AG10803 (cell line): ENCODE measurements around the gene AP1B1.

Source experiments
- DNase-seq: peaks from one replicate; pipeline ENCODE4 v3.0.0; 2010; ENCODE audit warnings: low read depth
- H3K4me3 ChIP-seq: 2 replicates; pipeline ENCODE4 v1.5.1; 2011; ENCODE audit warnings: mild to moderate bottlenecking, low read length, control low read depth
- CTCF ChIP-seq: conservative IDR thresholded peaks from 2 replicates; pipeline ENCODE4 v1.5.1; 2011; ENCODE audit warnings: mild to moderate bottlenecking, low read length, control low read depth, inconsistent platforms

Gene AP1B1

GRCh38 chr22:29298641-29299040 lies 89.7 kb downstream of the AP1B1 start:
- TF ChIP-seq CTCF = no peak
- H3K4me3 ChIP-seq = no peak overlapping the region

GRCh38 chr22:29292379-29292778 lies 96.0 kb downstream of the AP1B1 start:
- DNase-seq = no peak
- H3K4me3 ChIP-seq = no peak overlapping the region
- TF ChIP-seq CTCF = no peak

More at GRCh38 chr22:29298641-29299040, 89.7 kb downstream of the AP1B1 start:
- no peak for DNase-seq

- DNase-seq = no peak
- TF ChIP-seq CTCF = no peak
- no peak overlapping the region for H3K4me3 ChIP-seq
These were observed 97.2 kb downstream of the AP1B1 start for GRCh38 chr22:29291215-29291614.

- DNase-seq = no peak
- no peak for TF ChIP-seq CTCF
- H3K4me3 ChIP-seq = no peak overlapping the region
These were observed 98.3 kb downstream of the AP1B1 start for GRCh38 chr22:29290061-29290460.

GRCh38 chr22:29288837-29289236 lies 99.5 kb downstream of the AP1B1 start:
- no peak for TF ChIP-seq CTCF
- no peak overlapping the region for H3K4me3 ChIP-seq
- DNase-seq = no peak

- H3K4me3 ChIP-seq = no peak overlapping the region
- TF ChIP-seq CTCF = no peak
These were observed 104.2 kb downstream of the AP1B1 start for GRCh38 chr22:29284196-29284595.

GRCh38 chr22:29277927-29278326 lies 110.4 kb downstream of the AP1B1 start:
- no peak for DNase-seq
- no peak for TF ChIP-seq CTCF
- H3K4me3 ChIP-seq = no peak overlapping the region

More at GRCh38 chr22:29284196-29284595, 104.2 kb downstream of the AP1B1 start:
- no peak for DNase-seq
